Ovary (tissue), 3 donors: ENCODE results near the gene PSME2.

Experiments used
- POLR2A ChIP-seq: fragments of 450-650 bp; IDR thresholded peaks from one replicate; pipeline ENCODE4 v1.6.1; 2017; ENCODE audit warnings: antibody characterized with exemption, mild to moderate bottlenecking, moderate library complexity
- TF ChIP-seq, protein P1 (sequence below), 3 donors: fragments of 450-650 bp in 2 of 3; fragments of 200-600 bp in 1 of 3; IDR thresholded peaks; one replicate each; pipeline versions ENCODE4 v1.5.1 to v1.8.0; 2016 to 2022; ENCODE audit warnings: antibody characterized with exemption in 3 of 3, mild to moderate bottlenecking in 1 of 3
- donor health status: DM: no; HTN: no; CAD: no.

GRCh38 chr14:24146453-24146977 lies at the start of gene PSME2:
- TF ChIP-seq, protein P1, sequence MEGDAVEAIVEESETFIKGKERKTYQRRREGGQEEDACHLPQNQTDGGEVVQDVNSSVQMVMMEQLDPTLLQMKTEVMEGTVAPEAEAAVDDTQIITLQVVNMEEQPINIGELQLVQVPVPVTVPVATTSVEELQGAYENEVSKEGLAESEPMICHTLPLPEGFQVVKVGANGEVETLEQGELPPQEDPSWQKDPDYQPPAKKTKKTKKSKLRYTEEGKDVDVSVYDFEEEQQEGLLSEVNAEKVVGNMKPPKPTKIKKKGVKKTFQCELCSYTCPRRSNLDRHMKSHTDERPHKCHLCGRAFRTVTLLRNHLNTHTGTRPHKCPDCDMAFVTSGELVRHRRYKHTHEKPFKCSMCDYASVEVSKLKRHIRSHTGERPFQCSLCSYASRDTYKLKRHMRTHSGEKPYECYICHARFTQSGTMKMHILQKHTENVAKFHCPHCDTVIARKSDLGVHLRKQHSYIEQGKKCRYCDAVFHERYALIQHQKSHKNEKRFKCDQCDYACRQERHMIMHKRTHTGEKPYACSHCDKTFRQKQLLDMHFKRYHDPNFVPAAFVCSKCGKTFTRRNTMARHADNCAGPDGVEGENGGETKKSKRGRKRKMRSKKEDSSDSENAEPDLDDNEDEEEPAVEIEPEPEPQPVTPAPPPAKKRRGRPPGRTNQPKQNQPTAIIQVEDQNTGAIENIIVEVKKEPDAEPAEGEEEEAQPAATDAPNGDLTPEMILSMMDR (IDR thresholded peaks at IDR 0.05): no peak
- no peak for TF ChIP-seq POLR2A
